Fibroblast of lung (primary cell): ENCODE measurements around the gene GRIK1.

Source experiments
- EZH2 ChIP-seq: IDR thresholded peaks from 2 replicates; pipeline ENCODE4 v1.5.1; 2012; ENCODE audit warnings: low read length, control low read depth, mild to moderate bottlenecking; ENCODE audit errors: missing control alignments
- TF ChIP-seq, protein P1 (sequence below), 2 donors: IDR thresholded peaks in 1 of 2; conservative IDR thresholded peaks in 1 of 2; 1 replicate in 1 of 2; 2 replicates in 1 of 2; pipeline ENCODE4 v1.5.1; 2011 to 2012; ENCODE audit warnings: low read length in 2 of 2, control low read depth in 1 of 2, inconsistent platforms in 1 of 2, low read depth in 1 of 2, mild to moderate bottlenecking in 1 of 2

DNA sequence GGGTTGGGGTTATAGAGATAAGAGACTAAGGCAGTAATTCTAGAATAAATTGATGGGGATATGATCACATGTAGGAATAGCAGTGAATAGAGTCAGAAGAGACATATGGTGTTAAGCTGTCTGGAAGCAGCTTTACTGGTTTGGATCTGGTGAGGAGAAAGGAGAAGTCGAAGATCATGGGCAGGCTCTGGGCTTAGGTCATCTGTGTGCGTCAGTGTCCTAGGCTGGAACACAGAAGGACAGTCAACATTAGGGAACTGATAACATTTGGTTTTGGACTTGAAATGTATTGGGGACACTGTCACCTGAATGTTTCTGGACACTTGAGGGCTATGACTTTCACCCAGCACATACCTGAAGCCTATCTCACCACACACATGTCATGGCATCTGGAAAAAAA is 13.9 kb upstream of the GRIK1 start:
- TF ChIP-seq, protein P1, sequence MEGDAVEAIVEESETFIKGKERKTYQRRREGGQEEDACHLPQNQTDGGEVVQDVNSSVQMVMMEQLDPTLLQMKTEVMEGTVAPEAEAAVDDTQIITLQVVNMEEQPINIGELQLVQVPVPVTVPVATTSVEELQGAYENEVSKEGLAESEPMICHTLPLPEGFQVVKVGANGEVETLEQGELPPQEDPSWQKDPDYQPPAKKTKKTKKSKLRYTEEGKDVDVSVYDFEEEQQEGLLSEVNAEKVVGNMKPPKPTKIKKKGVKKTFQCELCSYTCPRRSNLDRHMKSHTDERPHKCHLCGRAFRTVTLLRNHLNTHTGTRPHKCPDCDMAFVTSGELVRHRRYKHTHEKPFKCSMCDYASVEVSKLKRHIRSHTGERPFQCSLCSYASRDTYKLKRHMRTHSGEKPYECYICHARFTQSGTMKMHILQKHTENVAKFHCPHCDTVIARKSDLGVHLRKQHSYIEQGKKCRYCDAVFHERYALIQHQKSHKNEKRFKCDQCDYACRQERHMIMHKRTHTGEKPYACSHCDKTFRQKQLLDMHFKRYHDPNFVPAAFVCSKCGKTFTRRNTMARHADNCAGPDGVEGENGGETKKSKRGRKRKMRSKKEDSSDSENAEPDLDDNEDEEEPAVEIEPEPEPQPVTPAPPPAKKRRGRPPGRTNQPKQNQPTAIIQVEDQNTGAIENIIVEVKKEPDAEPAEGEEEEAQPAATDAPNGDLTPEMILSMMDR (conservative IDR thresholded peaks at IDR 0.05 in 1 of 2, IDR thresholded peaks at IDR 0.05 in 1 of 2; ENCODE audit: low read depth in 1 of 2, low read length in 2 of 2): no peak
- no peak for TF ChIP-seq EZH2
